CD4-positive, alpha-beta T cell (primary cell): ENCODE results near the gene YIPF6. TPM values are rescaled to one million over a fixed set of nuclear protein-coding genes. Genes with fewer than 3 reads are reported as not detected.

Source experiments
- ATAC-seq: fragments of 200-7000 bp; cut with Tn5 transposase; one replicate; pipeline ENCODE4 v1.10.0; 2022; ENCODE audit warnings: mild to moderate bottlenecking; ENCODE audit not compliant: poor library complexity
- CTCF ChIA-PET: fragments of 350-600 bp; sonication (Branson Sonifier 250); formaldehyde crosslinking; loops from one replicate; lab custom pipeline; 2021; ENCODE audit warnings: antibody characterized with exemption, inconsistent platforms; lab: Charles Lee
- POLR2A ChIA-PET: fragments of 350-600 bp; sonication (Branson Sonifier 250); formaldehyde crosslinking; loops from one replicate; lab custom pipeline; 2021; ENCODE audit warnings: antibody characterized with exemption, inconsistent platforms; lab: Charles Lee
- DNase-seq, 14 experiments: peaks; one replicate each; pipeline ENCODE4 v3.0.0-alpha.2; 2013 to 2020; ENCODE audit warnings: mixed read lengths in 2 of 14
- H3K27ac ChIP-seq, 2 donors: one replicate each; pipeline versions ENCODE4 v1.5.1 to v1.7.0; 2013; ENCODE audit warnings: low read length in 2 of 2, low read depth in 1 of 2, mild to moderate bottlenecking in 1 of 2
- H3K27me3 ChIP-seq, 2 experiments: 1 replicate in 1 of 2; 2 replicates in 1 of 2; pipeline versions ENCODE4 v1.6.1 to v1.7.0; 2013; ENCODE audit warnings: low read length in 2 of 2, control low read depth in 1 of 2, mild to moderate bottlenecking in 1 of 2, moderate library complexity in 1 of 2; ENCODE audit not compliant: insufficient read depth in 2 of 2, control insufficient read depth in 1 of 2
- H3K36me3 ChIP-seq: one replicate; pipeline ENCODE4 v1.6.1; 2013; ENCODE audit warnings: low read length, control low read depth; ENCODE audit not compliant: insufficient read depth
- H3K4me1 ChIP-seq: one replicate; pipeline ENCODE4 v1.6.1; 2013; ENCODE audit warnings: low read length, control low read depth; ENCODE audit not compliant: insufficient read depth
- H3K4me3 ChIP-seq: one replicate; pipeline ENCODE4 v1.5.1; 2013; ENCODE audit warnings: mild to moderate bottlenecking, low read length, moderate library complexity
- H3K9me3 ChIP-seq, 2 experiments: 1 replicate in 1 of 2; 2 replicates in 1 of 2; pipeline versions ENCODE4 v1.6.1 to v1.7.0; 2013; ENCODE audit warnings: low read length in 2 of 2, mild to moderate bottlenecking in 2 of 2, control low read depth in 1 of 2, moderate library complexity in 1 of 2; ENCODE audit not compliant: control insufficient read depth in 1 of 2, insufficient read depth in 1 of 2
- H3K27ac Mint-ChIP-seq: one replicate; pipeline ENCODE4 v1.8.0; 2020; ENCODE audit warnings: mixed read lengths
- H3K27me3 Mint-ChIP-seq: one replicate; pipeline ENCODE4 v1.8.0; 2021; ENCODE audit warnings: mixed read lengths
- H3K36me3 Mint-ChIP-seq: one replicate; pipeline ENCODE4 v1.8.0; 2021; ENCODE audit warnings: low read depth, mixed read lengths
- H3K4me1 Mint-ChIP-seq: one replicate; pipeline ENCODE4 v1.8.0; 2021; ENCODE audit warnings: low read depth, mixed read lengths
- H3K4me3 Mint-ChIP-seq: one replicate; pipeline ENCODE4 v1.8.0; 2020; ENCODE audit warnings: mild to moderate bottlenecking, mixed read lengths
- H3K9me3 Mint-ChIP-seq: one replicate; pipeline ENCODE4 v1.8.0; 2020; ENCODE audit warnings: mixed read lengths
- intact Hi-C, 2 experiments: fragments of 100-400 bp; cut with DNase I in 1 of 2; cut with micrococcal nuclease in 1 of 2; formaldehyde crosslinking; loops; one replicate each; pipeline versions ENCODE4 v1.15.1 to v1.9.0; 2023 to 2025; cut with DNase I, micrococcal nuclease
- total RNA-seq, 174 experiments: library from RNA in 2 of 174; stranded (reverse) in 2 of 174; gene quantifications; one replicate each; pipeline ENCODE4 v1.2.3 and lab custom pipeline; 2021 to 2026
- TF ChIP-seq, protein P1 (sequence below): fragments of 200-600 bp; IDR thresholded peaks from one replicate; pipeline ENCODE4 v1.8.0; 2022; ENCODE audit warnings: antibody characterized with exemption, mild to moderate bottlenecking

YIPF6 gene
- total RNA-seq, 2 experiments from 2014 or later, result 7.0 to 7.4 TPM

DNA sequence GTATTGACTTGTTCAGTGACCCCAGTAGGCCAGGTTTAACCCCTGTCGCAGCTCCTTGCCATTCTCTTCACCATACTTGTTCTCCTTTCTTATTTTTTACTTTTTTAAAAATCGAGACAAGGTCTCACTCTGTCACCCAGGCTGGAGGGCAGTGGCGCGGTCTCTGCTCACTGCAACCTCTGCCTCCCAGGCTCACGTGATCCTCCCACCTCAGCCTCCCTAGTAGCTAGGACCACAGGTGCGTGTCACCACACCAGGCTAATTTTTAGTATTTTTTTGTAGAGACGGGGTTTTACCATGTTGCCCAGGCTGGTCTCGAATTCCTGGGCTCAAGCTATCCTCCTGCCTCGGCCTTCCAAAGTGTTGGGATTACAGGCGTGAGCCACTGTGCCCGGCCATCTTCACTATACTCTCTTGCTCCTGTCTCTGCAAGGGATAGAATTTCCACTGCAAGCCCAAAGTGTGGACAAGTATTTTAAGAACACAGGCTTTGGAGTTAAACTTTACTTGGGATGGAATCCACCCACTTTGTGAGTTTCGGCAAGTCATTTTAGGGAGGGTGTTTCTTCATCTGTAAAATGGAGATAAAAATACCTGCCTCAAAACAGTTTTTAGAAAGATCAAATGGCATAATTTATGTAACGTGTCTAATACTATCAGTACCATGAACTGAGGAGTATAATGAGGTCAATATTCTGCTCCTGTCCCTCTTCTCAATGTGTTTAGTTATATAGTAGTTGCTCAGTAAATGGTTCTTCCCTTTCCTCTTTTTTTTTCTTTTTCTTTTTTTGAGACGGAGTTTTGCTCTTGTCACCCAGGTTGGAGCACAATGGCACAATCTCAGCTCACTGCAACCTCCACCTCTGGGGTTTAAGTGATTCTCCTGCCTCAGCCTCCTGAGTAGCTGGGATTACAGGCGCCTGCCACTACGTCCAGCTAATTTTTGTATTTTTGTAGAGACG lies 973 bp downstream of the YIPF6 start:
- POLR2A ChIA-PET, result interaction anchor here (0.6 kb wide), 1 partner anchor 1600 kb away, joined by 3 read pairs; no protein-coding TSS in a partner anchor
- peaks cover 14% of the 10 kb centered on the region for H3K4me1 ChIP-seq

DNA sequence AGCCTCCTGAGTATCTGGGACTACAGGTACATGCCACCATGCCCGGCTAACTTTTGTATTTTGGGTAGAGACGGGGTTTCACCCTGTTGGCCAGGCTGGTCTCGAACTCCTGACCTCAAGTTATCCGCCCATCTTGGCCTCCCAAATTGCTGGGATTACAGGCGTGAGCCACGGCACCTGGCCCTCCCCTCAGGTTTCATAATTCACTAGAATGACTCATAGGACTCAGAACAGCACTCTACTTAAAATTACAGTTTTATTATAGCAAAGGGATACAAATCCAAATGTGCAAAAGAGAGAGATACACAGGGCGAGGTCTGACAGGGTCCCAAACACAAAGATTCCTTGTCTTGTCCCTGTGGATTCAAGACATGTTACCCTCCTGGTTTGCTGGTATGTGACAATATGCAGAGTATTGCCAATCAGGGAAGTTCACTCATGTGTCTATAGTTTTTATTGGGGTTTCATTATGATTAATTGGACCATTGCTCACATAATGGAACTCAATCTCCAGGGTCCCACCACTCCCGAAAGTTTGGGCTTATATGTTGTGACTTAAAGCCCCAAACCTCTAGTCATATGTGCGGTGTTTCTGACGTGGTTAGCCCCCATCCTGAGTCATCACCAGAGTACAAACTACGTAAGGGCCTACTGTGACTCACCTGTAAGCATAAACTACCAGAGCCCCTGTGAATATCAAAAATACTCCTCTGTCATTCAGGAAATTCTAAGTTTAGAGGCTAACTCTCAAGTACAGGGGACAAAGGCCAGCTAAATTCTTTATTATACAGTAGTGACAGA lies 5.2 kb downstream of the YIPF6 start:
- TF ChIP-seq, protein P1, sequence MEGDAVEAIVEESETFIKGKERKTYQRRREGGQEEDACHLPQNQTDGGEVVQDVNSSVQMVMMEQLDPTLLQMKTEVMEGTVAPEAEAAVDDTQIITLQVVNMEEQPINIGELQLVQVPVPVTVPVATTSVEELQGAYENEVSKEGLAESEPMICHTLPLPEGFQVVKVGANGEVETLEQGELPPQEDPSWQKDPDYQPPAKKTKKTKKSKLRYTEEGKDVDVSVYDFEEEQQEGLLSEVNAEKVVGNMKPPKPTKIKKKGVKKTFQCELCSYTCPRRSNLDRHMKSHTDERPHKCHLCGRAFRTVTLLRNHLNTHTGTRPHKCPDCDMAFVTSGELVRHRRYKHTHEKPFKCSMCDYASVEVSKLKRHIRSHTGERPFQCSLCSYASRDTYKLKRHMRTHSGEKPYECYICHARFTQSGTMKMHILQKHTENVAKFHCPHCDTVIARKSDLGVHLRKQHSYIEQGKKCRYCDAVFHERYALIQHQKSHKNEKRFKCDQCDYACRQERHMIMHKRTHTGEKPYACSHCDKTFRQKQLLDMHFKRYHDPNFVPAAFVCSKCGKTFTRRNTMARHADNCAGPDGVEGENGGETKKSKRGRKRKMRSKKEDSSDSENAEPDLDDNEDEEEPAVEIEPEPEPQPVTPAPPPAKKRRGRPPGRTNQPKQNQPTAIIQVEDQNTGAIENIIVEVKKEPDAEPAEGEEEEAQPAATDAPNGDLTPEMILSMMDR, result no peak
- peak; percentile 75 for ATAC-seq
- no peaks in the 10 kb centered on the region for H3K36me3 ChIP-seq
- H3K27ac ChIP-seq, result no peak overlapping the region
- H3K9me3 ChIP-seq, result no peaks in the 10 kb centered on the region
- H3K4me3 ChIP-seq, result no peak overlapping the region
- H3K27me3 ChIP-seq, result no peaks in the 10 kb centered on the region
- H3K4me1 ChIP-seq, result peaks cover 19% of the 10 kb centered on the region
- POLR2A ChIA-PET, result no interaction called here
- H3K27ac Mint-ChIP-seq, result peak overlapping the region; percentile 95
- peaks cover 76% of the 10 kb centered on the region for H3K4me1 Mint-ChIP-seq
- H3K4me3 Mint-ChIP-seq, result peak overlapping the region; percentile 34
- H3K9me3 Mint-ChIP-seq, result no peaks in the 10 kb centered on the region
- peak in 11 of 14 experiments; percentile 5 to 70 (median 25) for DNase-seq
- no peaks in the 10 kb centered on the region for H3K27me3 Mint-ChIP-seq
- intact Hi-C loops, result no loop called here
- CTCF ChIA-PET, result no interaction called here
- H3K36me3 Mint-ChIP-seq, result peaks cover 41% of the 10 kb centered on the region

More for the DNA sequence above, 973 bp downstream of the YIPF6 start:
- ATAC-seq (no peak), DNase-seq (no peak)
- TF ChIP-seq, protein P1, result no peak
- Histone ChIP-seq H3K27ac (peak overlapping the region; percentile 77 to 95), H3K36me3 (no peaks in the 10 kb centered on the region), H3K4me3 (peak overlapping the region; percentile 92), H3K27me3 (no peaks in the 10 kb centered on the region), H3K9me3 (no peaks in the 10 kb centered on the region)
- H3K27ac Mint-ChIP-seq, result peak overlapping the region; percentile 95
- H3K36me3 Mint-ChIP-seq, result peaks cover 35% of the 10 kb centered on the region
- CTCF ChIA-PET, result interaction anchor here (1.3 kb wide), 1 partner anchor 12 kb away, joined by 3 read pairs; no protein-coding TSS in a partner anchor
- H3K9me3 Mint-ChIP-seq, result no peaks in the 10 kb centered on the region
- intact Hi-C loops, result no loop called here
- H3K27me3 Mint-ChIP-seq, result no peaks in the 10 kb centered on the region
- H3K4me1 Mint-ChIP-seq, result peaks cover 62% of the 10 kb centered on the region
- H3K4me3 Mint-ChIP-seq, result peak overlapping the region; percentile 96

GRCh38 chrX:68506649-68507048 lies 7.8 kb downstream of the YIPF6 start:
- no peak overlapping the region for H3K4me3 Mint-ChIP-seq
- H3K36me3 Mint-ChIP-seq, result peaks cover 49% of the 10 kb centered on the region
- no peak overlapping the region for H3K4me3 ChIP-seq
- peaks cover 13% of the 10 kb centered on the region for H3K4me1 ChIP-seq
- H3K27ac Mint-ChIP-seq, result peak overlapping the region; percentile 95
- no peaks in the 10 kb centered on the region for H3K9me3 Mint-ChIP-seq
- TF ChIP-seq, protein P1, result no peak
- H3K9me3 ChIP-seq, result no peaks in the 10 kb centered on the region
- DNase-seq (no peak), ATAC-seq (no peak)
- H3K27me3 ChIP-seq, result no peaks in the 10 kb centered on the region
- peaks cover 5% of the 10 kb centered on the region for H3K36me3 ChIP-seq
- peaks cover 73% of the 10 kb centered on the region for H3K4me1 Mint-ChIP-seq
- H3K27me3 Mint-ChIP-seq, result no peaks in the 10 kb centered on the region
- ChIA-PET POLR2A (no interaction called here), CTCF (no interaction called here)
- H3K27ac ChIP-seq, result no peak overlapping the region
- intact Hi-C loops, result no loop called here
